Stimulated activated CD8-positive, alpha-beta memory T cell treated with anti-CD3 and anti-CD28 coated beads, Interleukin-15, amount 100 ng/mL, for 1 hour (primary cell): Measurements from ENCODE around the gene ZNG1A.
"Not testable (repeated sequence)": the region's sequence is repeated elsewhere in the genome, so short reads cannot be mapped to it uniquely, and the experiment has no call there.

Experiments
- DNase-seq: peaks from one replicate; pipeline ENCODE4 v3.0.0-alpha.2; 2020; ENCODE audit warnings: low read depth

The ZNG1A gene

DNA sequence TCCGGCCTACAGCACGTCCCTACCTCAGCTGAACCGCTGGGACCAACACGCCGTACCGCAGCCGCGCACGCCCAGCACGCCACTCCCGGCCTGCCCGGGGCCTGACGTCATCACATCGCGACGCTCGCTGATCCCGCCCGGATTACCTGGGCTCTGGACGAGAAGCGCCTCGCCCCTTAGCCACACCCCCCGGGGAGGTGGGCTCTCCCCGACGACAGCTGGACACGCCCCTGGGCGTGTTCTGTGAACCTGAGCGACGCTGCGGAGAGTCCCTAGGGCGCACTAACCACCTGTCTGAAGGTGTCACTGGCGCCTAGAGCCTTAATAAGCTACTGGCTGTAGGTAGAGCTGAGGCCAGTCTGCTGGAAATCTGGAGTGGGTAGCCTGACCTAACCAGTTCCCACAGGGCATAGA lies at the start of gene ZNG1A:
TSS of gene ZNG1A (minus strand) at position 87 of the 414 bp plus-strand sequence. CDS start 87 bp downstream, outside the sequence.
- peak; percentile 34 for DNase-seq

DNA sequence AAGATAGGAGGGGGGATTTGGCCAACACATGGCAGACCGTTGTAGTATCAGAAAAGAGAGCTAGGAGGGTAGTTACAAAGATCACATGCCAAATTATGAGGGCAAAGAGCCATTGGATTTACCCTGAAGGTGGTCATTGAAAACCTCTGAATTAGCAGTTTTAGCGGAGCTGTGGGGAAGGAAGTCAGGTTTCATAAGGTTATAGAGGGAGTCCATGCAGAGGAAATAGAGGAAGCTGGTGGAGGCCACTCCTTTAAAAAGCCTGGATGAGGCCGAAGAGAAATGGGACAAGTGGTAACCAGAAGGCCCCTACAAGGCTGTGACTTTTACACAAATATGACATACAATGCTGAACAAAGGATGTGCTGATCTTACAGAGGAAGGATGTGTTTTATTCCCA lies 49.0 kb upstream of the ZNG1A start:
- no peak for DNase-seq

DNA sequence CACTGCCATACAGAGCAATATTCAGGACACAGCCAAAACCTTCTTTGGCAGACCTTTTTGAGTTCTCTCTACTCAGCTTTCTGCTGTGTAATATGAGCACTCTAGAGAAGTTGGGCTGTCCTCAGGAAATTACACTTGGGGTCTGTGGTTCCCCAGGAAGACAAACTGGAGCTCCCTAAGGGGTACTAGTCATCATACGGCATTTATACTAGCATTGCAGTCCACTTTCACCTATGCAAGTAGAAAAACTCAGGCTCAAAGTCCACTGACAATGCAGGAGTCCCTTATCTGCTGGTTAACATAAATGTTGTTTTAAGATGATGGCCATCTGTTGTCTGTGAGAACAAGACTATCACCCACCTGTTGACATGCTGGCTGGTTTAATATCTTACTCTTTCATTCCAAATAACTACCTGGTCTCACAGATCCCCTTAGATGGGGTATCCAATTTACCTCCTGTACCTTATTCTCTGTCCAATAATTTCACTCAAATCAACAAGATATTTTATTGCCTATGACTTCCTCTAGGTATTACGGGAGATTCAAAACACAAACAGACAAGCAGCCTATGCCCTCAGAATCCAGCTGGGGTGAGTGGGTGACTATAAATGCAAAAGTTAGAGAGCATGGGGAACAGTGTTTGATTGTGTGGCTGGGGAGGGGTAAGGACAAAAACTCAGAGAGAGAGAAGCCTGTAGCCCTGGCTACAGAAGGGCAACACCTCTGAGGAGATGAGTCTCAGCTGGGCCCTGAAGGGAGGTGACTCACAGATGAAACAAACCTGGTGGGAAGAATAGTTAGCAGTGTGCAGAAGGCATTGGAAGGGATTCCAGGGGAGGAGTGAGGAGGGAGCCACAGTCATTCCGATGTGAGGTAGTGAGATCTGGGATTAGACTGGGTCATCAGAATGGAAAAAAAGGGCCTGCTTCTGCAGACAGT lies 46.0 kb upstream of the ZNG1A start:
- no peak for DNase-seq

DNA sequence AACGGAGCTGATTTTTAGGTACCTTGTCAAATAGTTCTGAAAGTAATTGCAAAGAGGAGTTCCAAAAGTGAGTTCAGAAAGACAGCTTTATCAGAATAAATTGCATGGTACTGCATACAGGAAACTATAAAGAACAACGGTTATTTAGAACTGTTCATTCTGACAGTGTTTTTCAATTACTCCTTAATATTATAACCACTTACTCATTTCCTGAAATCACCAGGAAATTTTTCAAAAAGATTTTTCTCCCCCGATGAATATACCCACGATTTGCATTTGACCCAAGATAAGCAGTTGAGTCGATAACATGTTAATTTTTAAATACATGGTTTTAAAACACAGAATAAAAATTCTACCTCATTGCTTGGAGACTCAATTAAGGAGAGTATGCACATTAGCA lies 45.2 kb upstream of the ZNG1A start:
- DNase-seq, result no peak

DNA sequence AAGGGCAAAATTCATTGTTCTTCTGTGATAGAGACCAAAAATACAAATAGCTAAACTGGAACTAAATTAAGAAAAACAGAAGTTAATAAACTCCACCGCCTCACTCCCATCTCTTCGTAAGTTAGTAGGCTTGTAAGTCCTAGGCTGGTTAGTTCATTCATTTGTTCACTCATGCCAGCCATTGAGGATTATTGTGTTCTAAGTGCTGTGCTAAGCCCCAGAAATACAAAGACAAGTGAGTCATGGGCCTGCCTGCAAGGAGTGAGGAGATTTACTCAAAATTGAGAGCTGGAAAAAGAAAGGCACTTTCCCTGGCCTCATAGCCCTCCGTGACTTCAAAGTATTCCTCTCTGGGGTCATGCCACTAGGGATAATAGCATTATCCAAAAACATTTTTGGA lies 44.3 kb upstream of the ZNG1A start:
- DNase-seq, result no peak

DNA sequence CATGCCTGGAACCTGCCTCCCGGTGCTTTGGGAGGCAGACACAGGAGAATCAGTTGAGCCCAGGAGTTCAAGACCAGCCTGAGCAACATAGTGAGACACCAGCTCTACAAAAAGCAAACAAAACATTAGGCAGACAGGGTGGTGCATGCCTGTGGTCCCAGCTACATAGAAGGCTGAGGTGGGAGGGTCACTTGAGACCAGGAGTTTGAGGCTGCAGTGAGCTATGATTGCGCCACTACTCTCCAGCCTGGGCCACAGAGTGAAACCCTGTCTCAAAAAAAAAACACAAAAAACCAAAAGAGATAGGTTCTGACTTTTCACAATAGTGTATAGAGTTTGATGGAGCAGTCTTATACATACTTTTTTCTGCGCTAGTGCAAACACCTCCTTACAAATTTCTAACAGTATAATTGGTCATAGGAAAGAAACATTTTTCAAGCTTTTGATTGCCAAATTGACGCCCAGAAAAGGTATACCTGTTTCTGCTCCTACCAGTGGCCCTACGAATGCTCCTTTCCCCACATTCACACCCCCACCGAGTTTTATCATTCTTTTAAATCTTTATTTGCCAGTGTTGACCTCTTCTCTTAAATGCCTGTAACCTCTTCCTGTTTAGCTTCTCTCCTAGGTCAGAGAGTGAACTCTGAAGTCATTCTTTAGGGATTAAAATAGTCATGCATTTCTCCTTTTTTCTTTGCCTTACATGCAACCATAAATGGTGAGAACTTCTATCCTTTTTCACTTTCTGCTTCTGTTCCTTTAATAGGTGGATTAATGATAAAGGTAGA lies 43.3 kb upstream of the ZNG1A start:
- no peak for DNase-seq

DNA sequence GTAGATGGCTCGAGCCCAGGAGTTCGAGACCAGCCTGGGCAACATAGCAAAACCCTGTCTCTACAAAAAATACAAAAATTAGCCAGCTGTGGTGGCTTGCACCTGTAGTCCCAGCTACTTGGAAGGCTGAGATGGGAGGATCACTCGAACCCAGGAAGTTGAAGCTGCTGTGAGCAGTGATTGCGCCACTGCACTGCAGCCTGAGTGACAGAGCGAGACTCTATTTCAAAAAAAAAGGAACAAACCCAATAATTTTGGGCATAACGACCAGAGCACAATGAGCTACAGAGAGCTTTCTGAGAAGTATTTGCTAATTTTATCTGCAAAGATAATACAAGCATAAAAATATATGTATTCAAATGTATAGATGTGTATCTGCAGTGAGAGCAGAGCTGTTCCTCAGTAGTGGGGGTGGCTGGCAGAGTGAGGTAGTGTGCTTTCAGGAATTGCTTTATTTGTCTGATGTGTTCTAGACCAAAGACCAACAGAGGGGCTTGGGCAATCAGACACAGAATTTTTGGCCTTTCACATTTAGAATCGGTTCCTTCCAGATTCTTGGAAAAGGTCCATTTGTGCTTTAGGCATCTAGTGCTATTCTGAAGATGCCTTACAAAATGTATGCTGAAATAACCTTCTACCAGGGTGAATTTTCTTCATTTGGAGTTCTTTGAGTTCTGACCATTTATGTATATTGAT lies 41.0 kb upstream of the ZNG1A start:
- DNase-seq, result no peak

DNA sequence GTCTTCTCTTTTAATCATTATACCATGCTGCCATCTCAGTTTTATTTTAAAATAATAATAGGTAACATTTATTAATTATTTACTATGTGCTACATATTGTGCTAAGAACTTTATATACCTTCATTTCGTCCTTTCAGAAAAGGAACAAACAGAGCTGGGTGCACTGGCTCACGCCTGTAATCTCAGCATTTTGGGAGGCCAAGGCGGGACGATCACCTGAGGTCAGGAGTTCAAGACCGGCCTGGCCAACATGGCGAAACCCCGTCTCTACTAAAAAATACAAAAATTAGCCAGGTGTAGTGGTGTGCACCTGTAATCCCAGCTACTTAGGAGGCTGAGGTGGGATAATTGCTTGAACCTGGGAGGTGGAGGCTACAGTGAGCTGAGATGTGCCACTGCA lies 40.2 kb upstream of the ZNG1A start:
- DNase-seq, result not testable (repeated sequence)

DNA sequence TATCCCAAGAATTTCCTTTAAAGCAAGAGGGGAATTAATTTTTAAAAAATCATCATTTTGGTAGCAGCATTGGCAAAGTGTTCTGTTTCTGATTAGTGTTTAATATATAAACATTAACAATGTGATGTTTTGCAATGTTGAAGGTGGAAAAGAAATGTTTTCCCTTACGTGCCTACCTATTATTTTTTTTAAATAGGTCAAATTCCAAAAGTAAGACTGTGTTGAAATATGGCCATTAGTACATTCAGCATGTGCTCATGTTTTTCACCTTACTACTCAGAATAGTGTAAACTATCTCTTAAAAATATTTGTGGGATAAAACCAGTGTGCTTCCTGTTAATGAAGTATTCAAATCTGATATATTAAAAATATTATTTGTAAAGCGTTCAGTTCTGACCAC lies 39.1 kb upstream of the ZNG1A start:
- no peak for DNase-seq

DNA sequence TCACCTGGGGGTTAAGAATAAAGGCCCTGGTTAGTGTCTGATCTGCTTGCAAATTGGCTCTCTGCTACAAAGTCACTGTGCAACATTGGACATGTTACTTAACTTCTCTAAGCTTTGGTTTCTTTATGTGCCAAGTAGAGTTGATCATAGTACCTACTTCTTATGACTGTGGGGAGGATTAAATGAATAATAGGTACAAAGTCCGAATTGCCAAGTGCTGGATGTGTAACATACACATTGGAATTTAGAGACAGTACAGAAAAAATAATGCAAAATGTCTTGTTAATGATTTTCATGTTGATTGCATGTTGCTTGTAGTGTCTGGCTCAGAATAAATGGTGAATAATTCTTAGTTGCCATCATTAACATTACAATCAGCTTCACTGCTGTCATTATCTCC lies 38.0 kb upstream of the ZNG1A start:
- DNase-seq, result no peak

DNA sequence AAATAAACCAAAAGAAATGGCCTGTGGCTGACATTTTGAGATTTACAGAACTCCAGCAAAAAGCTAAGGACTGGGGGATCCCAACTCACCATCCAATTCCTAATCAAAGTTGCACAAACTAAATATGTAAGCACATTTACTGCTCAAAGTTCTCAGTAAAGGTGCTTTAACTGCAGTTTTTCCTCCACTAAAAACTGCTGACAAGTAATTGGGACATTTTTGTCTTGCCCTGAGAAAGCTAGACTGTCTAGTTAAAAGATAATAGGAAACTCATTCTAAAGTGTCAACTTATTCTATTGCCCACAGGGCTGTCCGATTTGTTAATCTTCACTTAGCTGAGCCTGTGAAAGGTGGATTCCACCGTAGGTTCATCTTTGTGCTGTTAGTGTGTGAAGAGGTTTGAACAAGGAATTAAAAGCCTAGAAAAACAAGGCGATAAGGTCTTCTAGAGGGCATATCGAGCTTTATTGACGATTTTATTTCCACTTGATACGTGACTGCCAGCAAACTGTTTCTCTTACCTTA lies 36.8 kb upstream of the ZNG1A start:
- no peak for DNase-seq

DNA sequence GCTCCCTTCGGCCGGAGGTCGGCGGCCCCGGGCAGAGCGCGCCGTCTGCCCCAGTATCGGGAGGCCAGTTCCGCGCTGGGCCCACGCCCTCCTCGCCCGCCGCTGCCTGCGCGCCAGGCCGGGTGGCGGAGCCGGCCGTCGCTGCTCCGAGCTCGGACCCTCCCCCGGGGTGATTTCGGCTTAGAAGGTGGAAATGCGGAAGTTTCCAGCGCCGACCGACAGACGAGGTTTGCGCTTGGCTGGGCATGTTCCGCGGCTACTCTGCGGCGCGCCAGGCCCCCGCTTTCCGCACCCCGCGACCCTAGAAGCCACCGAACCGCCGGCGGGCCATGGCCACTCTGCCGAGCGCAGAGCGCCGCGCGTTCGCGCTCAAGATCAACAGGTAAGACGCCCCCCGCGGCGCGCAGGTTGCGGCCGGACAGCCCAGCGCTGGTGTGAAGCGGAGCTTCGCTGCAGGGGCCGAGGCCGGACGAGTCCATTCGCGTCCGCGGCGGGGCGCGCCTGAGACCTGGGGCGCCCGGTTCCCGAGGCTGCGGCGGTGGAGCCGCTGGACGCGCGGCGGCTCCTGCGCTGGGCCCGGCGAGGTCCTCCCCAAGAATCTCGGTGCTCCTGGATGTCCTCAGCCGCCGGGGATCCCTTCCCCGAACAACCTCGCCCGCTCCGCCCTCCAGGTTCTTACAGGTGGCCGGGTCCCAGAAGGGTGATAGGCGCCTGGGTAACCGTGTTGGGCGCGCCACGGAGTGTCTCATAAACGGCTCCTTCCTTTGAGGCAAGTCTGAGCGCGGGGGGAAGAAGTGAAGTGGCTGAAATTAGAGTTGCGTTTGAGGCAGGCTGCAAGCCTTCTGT lies 36.0 kb upstream of the ZNG1A start, which contains the start of gene DOCK8:
TSS of gene DOCK8 (plus strand) at position 218 of the 846 bp plus-strand sequence. CDS start at position 330, 112 bp downstream.
- DNase-seq, result peak; percentile 11

DNA sequence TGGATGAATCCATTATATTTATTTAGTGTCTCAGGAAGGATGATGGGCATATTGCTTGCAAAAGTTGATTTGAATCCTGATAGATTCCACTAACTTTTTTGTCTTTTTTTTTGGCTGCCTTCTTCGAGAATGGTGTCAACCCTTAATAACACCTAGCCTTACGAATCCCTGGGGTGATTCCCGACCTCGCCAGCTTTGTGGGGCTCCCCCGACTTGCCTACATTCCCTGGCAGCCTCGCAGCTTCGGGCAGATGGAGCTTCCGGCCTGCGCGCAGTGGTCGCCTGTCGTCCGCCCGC lies 35.4 kb upstream of the ZNG1A start:
- DNase-seq, result no peak

DNA sequence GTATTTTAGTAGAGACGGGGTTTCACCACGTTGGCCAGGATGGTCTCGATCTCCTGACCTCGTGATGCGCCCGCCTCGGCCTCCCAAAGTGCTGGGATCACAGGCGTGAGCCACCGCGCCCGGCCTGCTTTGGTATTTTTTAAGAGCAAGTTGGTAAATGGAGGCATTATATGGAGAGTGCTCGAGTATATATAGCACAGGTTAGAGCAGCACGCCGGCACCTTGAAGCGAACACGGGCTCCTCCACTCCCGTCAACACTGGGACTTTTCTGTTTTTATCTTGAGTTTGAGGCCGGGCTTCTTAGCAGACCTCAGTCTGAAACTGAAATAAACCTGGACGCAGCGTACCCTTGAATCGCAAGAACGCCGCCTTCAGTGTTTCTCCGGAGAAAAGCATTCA lies 35.0 kb upstream of the ZNG1A start:
- not testable (repeated sequence) for DNase-seq

DNA sequence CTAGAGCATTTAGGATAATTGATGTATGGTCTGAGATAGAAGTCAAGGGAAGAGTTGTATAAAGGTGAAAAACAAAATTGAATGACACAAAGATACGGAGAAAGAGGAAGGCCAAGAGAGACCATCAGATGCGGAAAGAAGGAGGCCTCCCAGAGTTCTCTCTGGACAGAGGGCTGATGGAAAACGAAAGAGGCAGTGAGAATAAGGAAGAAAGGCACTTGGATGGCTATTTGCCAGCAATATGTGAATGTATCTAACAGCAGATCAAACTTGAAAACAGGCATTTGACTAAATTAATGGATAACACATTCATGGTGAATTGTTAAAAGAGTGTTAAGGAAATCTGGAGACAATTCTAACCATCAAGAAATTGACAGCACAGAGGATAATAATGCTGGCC lies 33.4 kb upstream of the ZNG1A start:
- DNase-seq, result no peak

DNA sequence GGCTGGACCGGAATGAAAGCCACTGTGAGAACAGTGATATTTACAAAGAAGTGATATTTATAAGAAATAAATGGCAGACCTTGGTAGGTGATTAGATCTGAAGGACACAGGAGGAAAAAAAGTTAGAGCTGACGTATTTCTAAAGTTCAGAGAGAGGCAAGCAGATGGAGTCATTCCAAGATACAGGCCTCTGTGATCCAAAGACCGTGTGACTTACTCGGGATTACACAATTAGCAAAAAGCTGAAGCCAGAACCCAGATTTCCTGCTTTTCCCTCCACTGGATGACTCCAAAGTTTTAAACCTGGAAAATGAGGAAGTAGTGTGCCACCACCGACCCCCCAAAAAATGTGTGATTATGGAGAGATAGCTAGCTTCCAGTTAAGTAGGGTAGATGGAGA lies 32.7 kb upstream of the ZNG1A start:
- no peak for DNase-seq

DNA sequence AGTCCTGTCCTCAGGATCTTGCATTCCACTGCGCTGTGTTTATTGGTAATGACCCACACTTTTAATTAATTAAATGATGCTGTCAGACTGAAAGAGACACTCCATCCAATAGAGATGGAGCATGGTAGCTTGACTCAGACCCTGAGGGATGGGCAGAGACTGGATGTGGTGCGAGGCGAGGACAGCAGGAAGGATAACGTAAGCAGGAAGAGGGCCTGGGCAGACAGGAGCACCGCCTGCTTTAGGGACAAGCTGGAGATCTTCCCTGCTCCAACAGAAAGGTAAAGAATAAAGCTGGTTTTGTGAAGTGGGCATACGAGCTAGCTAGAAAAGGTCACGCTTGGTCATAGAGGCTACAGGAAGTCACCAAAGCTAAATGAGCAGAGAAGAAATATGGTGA lies 32.2 kb upstream of the ZNG1A start:
- DNase-seq, result no peak

DNA sequence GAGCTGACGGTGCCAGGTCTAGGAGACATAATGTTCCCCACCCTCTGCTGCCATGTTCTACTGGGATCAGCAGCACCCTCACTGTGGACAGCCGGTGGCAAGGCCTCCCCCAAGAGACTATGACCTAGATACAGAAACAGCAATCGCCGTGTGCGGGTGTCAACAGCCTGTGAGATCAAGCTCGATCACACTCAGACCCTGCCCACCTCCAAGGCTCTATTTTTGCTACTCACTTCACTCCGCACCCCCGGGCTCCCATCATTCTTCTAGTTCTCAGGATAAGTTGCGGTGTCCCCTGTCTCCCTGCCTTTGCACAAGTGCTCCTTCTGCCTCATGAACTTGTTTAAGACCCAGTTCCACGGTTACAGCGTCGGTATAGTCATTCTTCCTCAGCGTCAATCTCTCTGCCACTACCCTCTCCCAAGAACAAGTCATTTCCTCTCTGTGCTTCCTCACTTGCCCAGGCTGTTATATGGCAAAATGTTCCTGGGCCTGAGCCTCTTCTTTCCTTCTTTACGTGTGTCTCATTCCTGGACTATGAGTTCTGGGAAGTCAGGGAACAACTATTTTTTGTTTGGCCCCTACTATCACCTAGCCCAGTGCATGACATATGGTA lies 30.4 kb upstream of the ZNG1A start:
- DNase-seq, result no peak

DNA sequence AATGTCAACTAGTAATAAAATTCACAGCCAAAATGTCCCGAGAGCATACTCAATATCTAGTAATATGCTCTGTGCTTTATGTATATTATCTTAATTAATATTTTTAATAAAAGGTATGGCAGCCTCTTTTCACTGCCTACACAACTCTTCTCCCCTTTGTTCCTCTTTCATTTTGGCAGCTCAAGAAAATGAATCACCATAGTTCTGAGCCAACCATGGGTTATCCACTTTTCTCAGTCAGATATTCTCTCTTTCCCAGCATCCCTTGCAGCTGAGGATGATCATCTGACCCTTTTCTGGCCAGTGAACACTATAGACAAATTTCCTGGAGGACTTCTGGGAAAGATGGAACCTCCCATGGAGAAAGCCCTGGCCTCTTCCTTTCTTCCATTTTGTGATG lies 27.6 kb upstream of the ZNG1A start:
- no peak for DNase-seq

DNA sequence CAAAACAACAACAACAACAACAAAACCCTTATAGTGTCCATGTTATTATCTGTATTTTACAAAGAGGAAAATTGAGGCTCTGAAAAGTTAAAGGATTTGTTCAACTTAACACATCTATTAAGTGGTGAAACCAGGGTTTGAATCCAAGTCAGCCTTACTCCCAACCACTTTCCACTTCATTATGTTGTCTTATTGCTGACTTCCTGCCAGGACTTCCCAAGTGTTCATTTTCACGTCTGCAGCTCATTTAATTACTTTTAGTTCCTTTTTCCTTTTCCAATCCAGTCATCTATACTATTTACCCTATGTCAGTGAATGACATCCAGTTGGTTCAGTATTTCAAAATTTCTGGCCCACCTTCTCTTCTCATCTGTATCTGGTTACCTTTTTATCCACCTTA lies 20.7 kb upstream of the ZNG1A start:
- not testable (repeated sequence) for DNase-seq
